Right renal cortex interstitium (tissue), 3 donors: ENCODE results near the gene PKNOX1. TPM values are rescaled to one million over a fixed set of nuclear protein-coding genes. Genes with fewer than 3 reads are reported as not detected.
"Not testable (repeated sequence)": the region's sequence is repeated elsewhere in the genome, so short reads cannot be mapped to it uniquely, and the experiment has no call there.

Experiments
- DNase-seq, 3 donors: peaks; one replicate each; pipeline ENCODE4 v3.0.0-alpha.2; 2013; ENCODE audit warnings: low read depth in 3 of 3, low spot score in 2 of 3
- polyA plus RNA-seq, 3 donors: library from polyadenylated mRNA; unstranded; fragments of 120-200 nt; gene quantifications; one replicate each; pipeline ENCODE4 v1.2.1, GENCODE V29; 2013; ENCODE audit not compliant: insufficient read length in 3 of 3

Gene PKNOX1
- polyA plus RNA-seq, 3 donors: 24.1 to 27.4 (median 25.0) TPM

DNA sequence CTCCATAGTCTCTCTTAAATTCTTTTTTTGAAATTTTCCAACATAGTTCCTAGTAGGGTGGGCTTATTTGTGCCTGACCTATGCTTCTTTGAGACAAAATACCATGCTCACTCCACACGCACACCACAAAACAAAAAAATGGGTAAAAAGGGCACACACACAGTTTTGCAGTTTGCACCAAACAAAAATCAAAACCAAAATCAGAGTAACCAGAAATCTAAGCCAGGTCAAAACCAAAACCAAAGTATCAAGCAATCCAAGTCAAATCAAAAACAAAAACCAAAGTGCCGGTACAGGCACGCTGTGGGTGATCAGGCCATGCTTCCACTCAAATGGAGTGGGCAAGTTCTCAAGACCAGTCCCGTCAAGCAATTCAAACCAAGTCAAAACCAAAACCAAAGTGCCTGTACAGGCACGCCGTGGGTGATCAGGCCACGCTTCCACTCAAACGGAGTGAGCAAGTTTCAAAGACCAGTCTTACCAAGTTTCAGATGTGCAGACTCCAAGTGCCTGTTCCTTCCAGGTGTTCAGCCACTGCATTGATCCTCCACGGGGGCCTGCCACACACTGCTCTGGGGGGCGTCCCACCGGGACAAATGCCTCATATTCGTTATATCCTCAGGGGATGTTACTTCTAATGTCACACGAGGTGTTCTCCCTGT, 25.1 kb upstream of the PKNOX1 start:
- not testable (repeated sequence) for DNase-seq

DNA sequence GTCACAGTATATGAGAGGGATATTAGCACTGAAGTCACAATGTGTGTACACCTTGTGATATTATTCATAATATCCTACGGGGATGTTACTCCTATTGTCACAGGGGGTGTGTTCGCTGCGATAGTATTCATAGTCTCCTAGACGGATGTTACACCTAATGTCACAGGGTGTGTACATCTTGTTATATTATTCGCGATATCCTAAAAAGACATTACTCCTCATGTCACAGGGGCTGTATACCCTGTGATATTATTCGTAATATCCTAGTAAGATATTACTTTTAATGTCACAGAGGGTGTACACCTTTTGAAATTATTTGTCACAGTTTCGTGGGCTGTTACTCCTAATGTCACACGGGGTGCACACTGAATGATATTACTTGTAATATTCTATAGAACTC, 23.2 kb upstream of the PKNOX1 start:
- not testable (repeated sequence) for DNase-seq

- no peak for DNase-seq
These were observed 17.3 kb upstream of the PKNOX1 start for GRCh38 chr21:42956824-42957630.

DNA sequence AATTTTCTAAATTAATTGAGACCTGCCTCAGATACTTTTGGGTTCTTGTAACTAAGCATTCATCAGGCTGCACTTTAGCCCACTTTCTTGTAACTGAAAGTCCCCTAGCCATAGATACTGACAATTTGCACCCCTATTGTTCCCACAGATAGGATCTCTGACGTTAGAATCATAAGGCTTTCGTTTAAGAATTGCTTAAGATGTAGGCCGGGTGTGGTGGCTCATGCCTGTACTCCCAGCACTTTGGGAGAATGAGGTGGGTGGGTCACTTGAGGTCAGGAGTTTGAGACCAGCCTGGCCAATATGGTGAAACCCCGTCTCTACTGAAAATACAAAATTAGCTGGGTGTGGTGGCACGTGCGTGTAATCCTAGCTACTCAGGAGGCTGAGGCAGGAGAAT, 16.2 kb upstream of the PKNOX1 start:
- DNase-seq: not testable (repeated sequence)

DNA sequence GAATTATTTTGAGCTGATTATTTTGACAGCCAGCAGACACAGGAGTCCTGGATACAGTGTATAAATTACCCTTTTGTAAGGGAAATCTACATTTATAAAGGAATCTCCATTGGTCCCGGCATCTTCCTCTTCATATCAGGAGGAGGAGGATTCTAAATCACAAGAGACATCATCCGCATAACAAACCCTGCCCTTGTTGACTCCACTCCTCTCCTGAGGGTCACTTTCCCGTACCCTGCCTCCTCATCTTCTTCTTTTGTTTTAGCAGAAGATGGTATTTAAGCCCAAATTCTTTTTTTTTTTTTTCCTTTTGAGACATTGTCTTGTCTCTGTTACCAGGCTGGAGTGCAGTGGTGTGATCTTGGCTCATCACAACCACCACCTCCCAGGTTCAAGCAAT, 14.6 kb upstream of the PKNOX1 start:
- no peak for DNase-seq

DNA sequence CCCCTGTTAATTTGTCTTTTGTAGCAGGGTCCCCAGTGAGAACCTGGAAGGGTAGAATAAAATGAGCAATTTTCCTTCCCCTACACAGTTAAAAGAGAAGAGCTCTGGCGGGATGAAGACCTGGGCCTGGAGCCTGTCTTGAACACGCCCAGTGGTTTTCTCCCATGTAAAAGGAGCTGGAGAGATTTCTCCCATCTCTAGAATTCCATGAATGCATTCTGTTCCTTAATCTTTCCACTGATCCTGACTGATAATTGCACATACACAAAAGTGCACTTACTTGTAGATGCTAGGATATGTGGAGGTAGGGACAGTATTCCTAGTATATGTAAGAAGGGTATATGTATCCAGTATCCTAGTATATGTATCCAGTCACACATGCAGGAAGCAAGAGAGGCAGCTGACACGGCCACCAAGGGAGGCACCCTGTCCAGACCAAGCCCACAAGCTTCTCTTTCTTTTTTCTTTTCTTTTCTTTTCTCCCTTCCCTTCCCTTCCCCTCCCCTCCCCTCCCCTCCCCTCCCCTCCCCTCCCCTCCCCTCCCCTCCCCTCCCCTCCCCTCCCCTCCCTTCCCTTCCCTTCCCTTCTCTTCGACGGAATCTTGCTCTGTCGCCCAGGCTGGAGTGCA, 11.9 kb upstream of the PKNOX1 start:
- no peak for DNase-seq

DNA sequence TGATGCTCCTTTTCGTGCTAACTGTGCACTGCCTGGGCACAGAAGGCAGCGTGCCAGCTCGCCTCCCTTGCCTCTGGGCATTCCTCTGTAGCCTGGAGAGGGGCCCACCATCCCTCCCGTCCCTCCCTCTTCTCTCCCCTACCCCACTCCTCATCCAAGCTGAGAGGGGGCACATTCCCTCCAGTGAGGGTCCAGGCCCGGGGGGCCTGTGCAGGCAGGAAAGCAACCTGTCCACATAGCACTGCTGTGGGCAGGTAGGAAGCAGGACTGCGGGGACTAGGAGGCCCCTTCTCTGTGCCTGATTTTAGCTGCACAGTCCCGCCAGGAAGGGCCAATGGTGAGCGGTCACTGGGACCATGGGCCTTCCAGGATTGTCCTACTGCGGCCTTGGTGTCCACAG, 10.3 kb upstream of the PKNOX1 start:
- DNase-seq: no peak

GRCh38 chr21:42964546-42965210, 9.7 kb upstream of the PKNOX1 start:
- DNase-seq: no peak

DNA sequence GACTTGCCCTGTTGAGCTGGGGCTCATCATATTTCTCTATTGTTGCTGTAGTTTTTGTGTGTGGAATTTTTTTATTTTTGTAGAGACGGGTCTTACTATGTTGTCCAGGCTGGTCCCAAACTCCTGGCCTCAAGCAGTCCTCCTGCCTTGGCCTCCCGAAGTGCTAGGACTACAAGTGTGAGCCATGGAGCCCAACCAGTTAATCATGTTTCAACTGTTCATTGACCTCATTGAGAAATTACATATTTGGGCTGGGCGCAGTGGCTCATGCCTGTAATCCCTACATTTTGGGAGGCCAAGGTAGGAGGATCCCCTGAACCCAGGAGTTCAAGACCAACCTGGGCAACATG, 9.2 kb upstream of the PKNOX1 start:
- DNase-seq: no peak

DNA sequence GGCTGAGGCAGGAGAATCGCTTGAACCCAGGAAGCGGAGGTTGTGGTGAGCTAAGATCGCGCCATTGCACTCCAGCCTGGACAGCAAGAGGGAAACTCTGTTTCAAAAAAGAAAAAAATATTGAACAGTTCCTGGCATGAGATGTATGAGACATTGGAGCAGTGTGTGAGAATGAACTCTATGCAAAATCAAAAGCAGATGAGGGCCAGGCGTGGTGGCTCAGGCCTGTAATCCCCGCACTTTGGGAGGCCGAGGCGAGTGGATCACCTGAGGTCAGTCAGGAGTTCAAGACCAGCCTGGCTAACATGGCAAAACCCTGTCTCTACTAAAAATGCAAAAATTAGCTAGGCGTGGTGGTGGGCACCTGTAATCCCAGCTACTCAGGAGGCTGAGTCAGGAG, 6.7 kb upstream of the PKNOX1 start:
- DNase-seq: not testable (repeated sequence)

GRCh38 chr21:42969193-42969600, 5.2 kb upstream of the PKNOX1 start:
- DNase-seq: no peak

DNA sequence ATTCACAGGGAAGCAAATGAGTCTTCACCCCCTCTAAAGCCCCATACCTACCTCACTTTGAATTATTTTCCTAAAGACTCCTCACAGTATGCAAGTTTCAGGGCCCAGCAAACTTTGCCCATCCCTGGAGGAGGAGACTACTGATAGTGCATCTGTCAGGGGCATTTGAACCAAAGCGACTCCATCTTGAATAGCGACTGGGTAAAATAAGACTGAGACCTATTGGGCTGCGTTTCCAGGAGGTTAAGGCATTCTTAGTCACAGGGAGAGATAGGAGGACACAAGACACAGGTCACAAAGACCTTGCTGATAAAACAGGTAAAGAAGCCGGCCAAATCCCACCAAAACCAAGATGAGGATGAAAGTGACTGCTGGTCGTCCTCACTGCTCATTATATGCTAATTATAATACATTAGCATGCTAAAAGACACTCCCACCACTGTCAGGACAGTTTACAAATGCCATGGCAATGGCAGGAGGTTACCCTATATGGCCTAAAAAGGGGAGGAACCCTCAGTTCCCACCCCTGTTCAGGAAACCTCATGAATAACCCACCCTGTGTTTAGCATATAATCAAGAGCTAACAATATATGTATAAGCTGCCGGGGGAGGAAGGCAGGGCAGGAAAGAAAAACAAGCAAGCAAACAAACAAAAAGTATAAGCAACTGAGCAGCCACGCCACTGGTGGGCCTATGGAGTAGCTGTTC, 3.3 kb upstream of the PKNOX1 start:
- no peak for DNase-seq

GRCh38 chr21:42971897-42972275, 2.5 kb upstream of the PKNOX1 start:
- no peak for DNase-seq

- no peak for DNase-seq
These were observed 912 bp upstream of the PKNOX1 start for GRCh38 chr21:42973309-42973990.

GRCh38 chr21:42974832-42975820, 764 bp downstream of the PKNOX1 start:
- no peak for DNase-seq

- DNase-seq: no peak
These were observed 1.7 kb downstream of the PKNOX1 start for GRCh38 chr21:42975886-42976608.

DNA sequence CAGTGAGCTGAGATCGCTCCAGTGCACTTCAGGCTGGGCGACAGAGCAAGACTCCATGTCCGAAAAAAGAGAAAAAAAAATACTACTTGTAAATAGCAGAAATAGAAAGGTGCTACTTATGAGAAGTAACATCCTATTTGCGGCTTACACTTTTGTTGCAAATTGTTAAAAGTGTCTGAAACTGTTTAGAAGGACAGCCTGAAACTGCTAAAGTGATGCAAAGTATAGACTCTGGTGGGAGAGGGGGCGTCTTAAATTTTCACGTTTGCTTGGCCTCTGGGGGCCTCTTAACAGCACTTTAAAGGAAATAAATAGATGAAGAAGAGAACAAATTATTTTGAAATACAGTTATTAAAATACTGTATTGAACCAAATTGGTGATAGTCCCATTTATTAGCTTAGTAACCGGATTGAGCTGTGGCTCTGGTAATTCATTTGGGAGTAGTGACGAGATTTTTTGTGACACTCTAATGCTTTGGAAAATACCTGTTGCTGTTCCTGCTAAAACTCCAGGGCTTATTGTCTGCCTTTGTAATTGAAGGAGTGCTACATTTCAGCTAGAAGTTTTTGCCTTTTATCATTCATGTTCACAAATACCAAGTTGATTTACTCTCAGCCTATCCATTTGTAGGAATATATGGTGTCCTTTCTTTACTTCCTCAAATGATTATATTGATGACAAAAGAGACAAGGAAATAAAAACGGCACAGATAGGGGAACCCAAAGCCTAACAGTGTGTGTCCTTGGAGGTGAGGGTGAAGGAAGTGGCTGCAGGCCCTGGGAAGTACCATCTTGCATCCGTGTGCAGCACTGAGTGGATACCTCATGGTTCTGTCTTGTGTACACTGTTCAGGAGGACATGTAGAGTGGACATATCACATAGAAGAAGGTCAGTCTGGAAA, 6.2 kb downstream of the PKNOX1 start:
- DNase-seq: no peak

GRCh38 chr21:42981214-42981523, 6.8 kb downstream of the PKNOX1 start:
- DNase-seq: no peak
